ENCODE measurements around the gene UBL7. TPM values are rescaled to one million over a fixed set of nuclear protein-coding genes. Genes with fewer than 3 reads are reported as not detected.

UBL7 gene
- total RNA-seq, 2 experiments from 2014 or later = 14.3 to 17.1 TPM

DNA sequence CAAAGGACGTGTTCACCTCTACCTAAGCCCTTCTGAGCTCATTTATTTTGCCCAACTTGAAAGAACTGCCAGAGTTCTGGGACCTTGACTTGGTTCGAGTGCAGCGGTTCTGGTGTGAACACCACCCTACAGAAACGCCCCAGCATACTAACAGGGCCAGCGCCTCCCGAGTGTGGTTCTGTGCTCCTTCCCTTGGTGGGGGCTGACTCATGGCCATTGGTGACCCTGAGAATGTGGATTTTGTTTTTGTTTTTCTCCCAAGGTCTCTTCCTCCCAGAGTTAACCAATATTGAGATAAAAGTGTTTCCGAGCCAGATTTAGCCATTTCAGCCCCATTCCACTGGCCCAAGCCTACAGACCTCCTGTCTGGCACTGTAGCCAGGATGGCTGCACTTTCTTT, 55.1 kb downstream of the UBL7 start:
- DNase-seq (no peak), ATAC-seq (ENCODE audit: poor library complexity) (no peak)
- Histone ChIP-seq H3K27ac (ENCODE audit: low read depth in 1 of 2, low read length in 2 of 2) (no peak overlapping the region), H3K36me3 (ENCODE audit: insufficient read depth, low read length) (no peaks in the 10 kb centered on the region), H3K27me3 (ENCODE audit: control insufficient read depth in 1 of 2, insufficient read depth in 2 of 2, low read length in 2 of 2) (no peaks in the 10 kb centered on the region), H3K4me1 (ENCODE audit: insufficient read depth, low read length) (peaks cover 33% of the 10 kb centered on the region), H3K9me3 (ENCODE audit: control insufficient read depth in 1 of 2, insufficient read depth in 1 of 2, low read length in 2 of 2) (no peaks in the 10 kb centered on the region), H3K4me3 (ENCODE audit: low read length) (no peak overlapping the region)
- H3K36me3 Mint-ChIP-seq (ENCODE audit: low read depth) = no peaks in the 10 kb centered on the region
- H3K9me3 Mint-ChIP-seq = no peaks in the 10 kb centered on the region
- H3K4me1 Mint-ChIP-seq (ENCODE audit: low read depth) = peaks cover 30% of the 10 kb centered on the region
- no peaks in the 10 kb centered on the region for H3K27me3 Mint-ChIP-seq
- H3K27ac Mint-ChIP-seq = no peak overlapping the region
- POLR2A ChIA-PET = no interaction called here
- intact Hi-C loops (cut with DNase I, micrococcal nuclease) = no loop called here
- TF ChIP-seq, protein P1, sequence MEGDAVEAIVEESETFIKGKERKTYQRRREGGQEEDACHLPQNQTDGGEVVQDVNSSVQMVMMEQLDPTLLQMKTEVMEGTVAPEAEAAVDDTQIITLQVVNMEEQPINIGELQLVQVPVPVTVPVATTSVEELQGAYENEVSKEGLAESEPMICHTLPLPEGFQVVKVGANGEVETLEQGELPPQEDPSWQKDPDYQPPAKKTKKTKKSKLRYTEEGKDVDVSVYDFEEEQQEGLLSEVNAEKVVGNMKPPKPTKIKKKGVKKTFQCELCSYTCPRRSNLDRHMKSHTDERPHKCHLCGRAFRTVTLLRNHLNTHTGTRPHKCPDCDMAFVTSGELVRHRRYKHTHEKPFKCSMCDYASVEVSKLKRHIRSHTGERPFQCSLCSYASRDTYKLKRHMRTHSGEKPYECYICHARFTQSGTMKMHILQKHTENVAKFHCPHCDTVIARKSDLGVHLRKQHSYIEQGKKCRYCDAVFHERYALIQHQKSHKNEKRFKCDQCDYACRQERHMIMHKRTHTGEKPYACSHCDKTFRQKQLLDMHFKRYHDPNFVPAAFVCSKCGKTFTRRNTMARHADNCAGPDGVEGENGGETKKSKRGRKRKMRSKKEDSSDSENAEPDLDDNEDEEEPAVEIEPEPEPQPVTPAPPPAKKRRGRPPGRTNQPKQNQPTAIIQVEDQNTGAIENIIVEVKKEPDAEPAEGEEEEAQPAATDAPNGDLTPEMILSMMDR (IDR thresholded peaks at IDR 0.05) = no peak
- no peak overlapping the region for H3K4me3 Mint-ChIP-seq
- CTCF ChIA-PET = no interaction called here

DNA sequence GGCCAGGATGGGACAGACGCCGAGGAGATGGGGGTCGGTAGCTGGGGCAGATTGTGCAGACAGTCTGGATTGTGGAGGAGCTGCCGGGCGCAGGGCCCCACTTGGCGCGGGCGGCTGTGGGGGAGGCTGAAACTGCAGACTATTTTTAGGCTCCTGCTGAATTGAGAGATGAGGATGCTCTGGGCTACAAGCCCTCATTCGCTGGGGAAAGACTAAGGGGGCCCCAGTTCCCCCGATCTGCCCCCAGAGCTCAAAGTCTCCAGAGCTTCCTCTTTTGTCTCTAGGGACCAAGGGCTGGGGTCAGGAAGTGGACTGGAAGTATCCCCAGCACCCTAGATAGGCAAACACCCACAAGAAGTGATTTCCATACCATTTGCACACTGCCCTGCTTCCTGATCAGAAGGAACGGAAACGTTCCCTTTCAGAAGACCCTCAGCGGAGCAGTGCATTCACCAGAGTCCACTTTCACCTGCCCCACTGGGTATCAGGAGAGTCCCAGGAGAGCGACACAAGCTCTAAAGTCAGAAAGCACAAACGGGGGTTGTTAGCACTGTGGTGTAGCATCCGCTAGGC, 56.9 kb downstream of the UBL7 start:
- CTCF ChIA-PET = no interaction called here
- no peak overlapping the region for H3K4me3 Mint-ChIP-seq
- TF ChIP-seq, protein P1 (IDR thresholded peaks at IDR 0.05) = no peak
- DNase-seq (no peak), ATAC-seq (ENCODE audit: poor library complexity) (no peak)
- no peaks in the 10 kb centered on the region for H3K36me3 Mint-ChIP-seq (ENCODE audit: low read depth)
- peaks cover 48% of the 10 kb centered on the region for H3K4me1 ChIP-seq (ENCODE audit: insufficient read depth, low read length)
- POLR2A ChIA-PET = interaction anchor here (1.3 kb wide), 1 partner anchor 1048 kb away, joined by 3 read pairs; the partner anchor contains the start of gene SIN3A
- H3K27me3 Mint-ChIP-seq = no peaks in the 10 kb centered on the region
- peaks cover 46% of the 10 kb centered on the region for H3K4me1 Mint-ChIP-seq (ENCODE audit: low read depth)
- H3K36me3 ChIP-seq (ENCODE audit: insufficient read depth, low read length) = no peaks in the 10 kb centered on the region
- H3K4me3 ChIP-seq (ENCODE audit: low read length) = no peak overlapping the region
- no peaks in the 10 kb centered on the region for H3K9me3 Mint-ChIP-seq
- intact Hi-C loops (cut with DNase I, micrococcal nuclease) = no loop called here
- no peak overlapping the region for H3K27ac ChIP-seq (ENCODE audit: low read depth in 1 of 2, low read length in 2 of 2)
- no peaks in the 10 kb centered on the region for H3K27me3 ChIP-seq (ENCODE audit: control insufficient read depth in 1 of 2, insufficient read depth in 2 of 2, low read length in 2 of 2)
- no peak overlapping the region for H3K27ac Mint-ChIP-seq
- H3K9me3 ChIP-seq (ENCODE audit: control insufficient read depth in 1 of 2, insufficient read depth in 1 of 2, low read length in 2 of 2) = no peaks in the 10 kb centered on the region

- Mint-ChIP-seq H3K4me1 (ENCODE audit: low read depth) (peaks cover 49% of the 10 kb centered on the region), H3K9me3 (no peaks in the 10 kb centered on the region), H3K27ac (no peak overlapping the region), H3K36me3 (ENCODE audit: low read depth) (no peaks in the 10 kb centered on the region), H3K4me3 (no peak overlapping the region), H3K27me3 (no peaks in the 10 kb centered on the region)
- ChIA-PET POLR2A (interaction anchor here (1.3 kb wide), 1 partner anchor 1048 kb away, joined by 3 read pairs; the partner anchor contains the start of gene SIN3A), CTCF (no interaction called here)
- ATAC-seq (ENCODE audit: poor library complexity) (no peak), DNase-seq (no peak)
- Histone ChIP-seq H3K4me1 (ENCODE audit: insufficient read depth, low read length) (peaks cover 48% of the 10 kb centered on the region), H3K36me3 (ENCODE audit: insufficient read depth, low read length) (no peaks in the 10 kb centered on the region), H3K27me3 (ENCODE audit: control insufficient read depth in 1 of 2, insufficient read depth in 2 of 2, low read length in 2 of 2) (no peaks in the 10 kb centered on the region), H3K9me3 (ENCODE audit: control insufficient read depth in 1 of 2, insufficient read depth in 1 of 2, low read length in 2 of 2) (no peaks in the 10 kb centered on the region), H3K4me3 (ENCODE audit: low read length) (no peak overlapping the region), H3K27ac (ENCODE audit: low read depth in 1 of 2, low read length in 2 of 2) (no peak overlapping the region)
- intact Hi-C loops (cut with DNase I, micrococcal nuclease) = no loop called here
- TF ChIP-seq, protein P1 (IDR thresholded peaks at IDR 0.05) = no peak
Observed at GRCh38 chr15:74403588-74403919, 57.4 kb downstream of the UBL7 start.

Data from CD4-positive, alpha-beta T cell (primary cell).